GM18520 (cell line): ENCODE measurements around the gene HMGCR.
"Not testable (repeated sequence)": the region's sequence is repeated elsewhere in the genome, so short reads cannot be mapped to it uniquely, and the experiment has no call there.

ENCODE experiments used
- ATAC-seq: cut with Tn5 transposase; IDR thresholded peaks from one replicate; pipeline ENCODE4 v1.9.1; 2021; ENCODE audit not compliant: unreplicated experiment

The HMGCR gene

DNA sequence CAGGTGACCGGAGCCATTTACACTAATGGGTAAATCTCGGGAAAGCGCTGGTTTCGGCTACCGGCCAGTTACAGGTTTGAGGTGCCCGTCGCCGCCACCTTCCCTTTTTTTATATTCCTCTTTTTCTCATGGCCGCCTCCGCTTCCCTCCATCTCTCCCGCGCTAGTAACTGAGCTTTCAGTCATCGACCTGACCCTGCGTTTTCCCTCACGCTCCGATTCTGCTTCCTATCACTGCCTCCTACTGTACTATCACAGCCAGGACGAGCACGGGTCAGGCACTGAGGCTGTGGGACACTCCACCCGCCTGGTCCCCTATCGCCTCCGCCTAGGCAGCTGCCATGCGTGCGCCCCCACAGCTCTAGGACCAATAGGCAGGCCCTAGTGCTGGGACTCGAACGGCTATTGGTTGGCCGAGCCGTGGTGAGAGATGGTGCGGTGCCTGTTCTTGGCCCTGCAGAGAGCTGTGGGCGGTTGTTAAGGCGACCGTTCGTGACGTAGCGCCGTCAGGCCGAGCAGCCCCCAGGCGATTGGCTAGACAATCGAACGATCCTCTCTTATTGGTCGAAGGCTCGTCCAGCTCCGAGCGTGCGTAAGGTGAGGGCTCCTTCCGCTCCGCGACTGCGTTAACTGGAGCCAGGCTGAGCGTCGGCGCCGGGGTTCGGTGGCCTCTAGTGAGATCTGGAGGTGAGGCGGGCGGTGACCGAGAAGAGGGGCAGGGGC is at the start of gene HMGCR:
Gene HMGCR, plus strand, starts transcription at position 606 of the 722 bp plus-strand sequence. CDS start 5,386 bp downstream, outside the sequence.
- peak; percentile 98 for ATAC-seq

DNA sequence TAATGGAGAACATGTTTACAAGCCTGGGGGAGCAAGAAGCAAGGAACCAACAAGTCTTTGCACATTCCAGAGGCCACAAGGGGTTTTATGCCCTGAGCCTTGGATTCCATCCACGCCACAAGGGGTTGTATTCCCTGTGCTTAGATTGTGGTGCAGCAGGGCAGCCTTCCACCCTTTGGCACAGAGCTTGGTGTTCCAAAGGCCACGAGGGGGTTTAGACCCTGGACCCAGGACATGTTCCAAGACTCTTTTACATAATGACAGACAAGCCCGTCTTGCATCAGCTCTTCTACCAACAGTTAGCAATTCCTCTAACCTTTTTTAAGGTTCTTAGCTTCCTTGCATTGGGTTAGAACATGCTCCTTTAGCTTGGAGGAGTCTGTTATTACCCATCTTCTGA is 45.2 kb upstream of the HMGCR start:
- not testable (repeated sequence) for ATAC-seq

DNA sequence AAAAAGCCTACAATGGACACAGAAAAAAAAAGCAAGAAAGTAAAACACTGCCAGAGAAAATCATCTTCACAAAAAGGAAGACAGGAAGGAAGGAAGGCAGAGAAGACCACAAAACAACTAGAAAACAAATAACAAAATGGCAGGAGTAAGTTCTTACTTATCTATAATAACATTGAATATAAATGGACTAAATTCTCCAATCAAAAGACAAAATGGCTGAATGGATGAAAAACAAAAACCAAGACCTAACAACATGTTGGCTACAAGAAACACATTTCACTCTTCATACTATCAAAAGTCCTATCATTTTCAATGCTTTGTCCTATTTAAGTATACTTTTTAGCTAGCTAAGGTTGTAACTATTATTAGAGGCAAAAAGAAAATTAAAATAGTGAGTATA is 36.9 kb upstream of the HMGCR start:
- ATAC-seq, result no peak

DNA sequence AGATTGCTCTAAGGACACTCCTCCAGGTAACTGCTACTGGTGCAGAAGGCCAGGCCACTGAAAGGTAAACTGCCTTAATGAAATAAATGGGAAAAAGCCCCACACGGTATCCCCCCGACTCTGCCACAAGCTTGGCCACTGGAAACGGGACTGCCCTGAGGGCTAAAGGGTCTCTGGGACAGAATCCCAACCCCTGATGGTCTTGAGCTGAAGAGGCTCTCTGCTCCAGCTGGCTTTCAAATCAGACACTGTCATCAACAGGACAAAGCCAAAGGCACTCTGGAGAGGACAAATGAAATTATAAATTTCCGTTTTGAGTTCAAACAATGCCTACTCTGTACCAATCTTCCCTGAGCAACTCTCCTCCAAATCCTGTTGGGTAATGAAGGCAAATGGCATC is 33.6 kb upstream of the HMGCR start:
- no peak for ATAC-seq

DNA sequence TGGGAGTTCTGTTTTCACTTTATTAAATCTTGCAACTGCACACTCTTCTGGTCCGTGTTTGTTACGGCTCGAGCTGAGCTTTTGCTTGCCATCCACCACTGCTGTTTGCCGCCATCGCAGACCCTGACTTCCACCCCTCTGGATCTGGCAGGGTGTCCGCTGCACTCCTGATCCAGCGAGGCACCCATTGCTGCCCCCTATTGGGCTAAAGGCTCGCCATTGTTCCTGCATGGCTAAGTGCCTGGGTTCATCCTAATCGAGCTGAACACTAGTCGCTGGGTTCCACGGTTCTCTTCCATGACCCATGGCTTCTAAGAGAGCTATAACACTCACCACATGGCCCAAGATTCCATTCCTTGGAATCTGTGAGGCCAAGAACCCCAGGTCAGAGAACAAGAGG is 32.5 kb upstream of the HMGCR start:
- not testable (repeated sequence) for ATAC-seq

DNA sequence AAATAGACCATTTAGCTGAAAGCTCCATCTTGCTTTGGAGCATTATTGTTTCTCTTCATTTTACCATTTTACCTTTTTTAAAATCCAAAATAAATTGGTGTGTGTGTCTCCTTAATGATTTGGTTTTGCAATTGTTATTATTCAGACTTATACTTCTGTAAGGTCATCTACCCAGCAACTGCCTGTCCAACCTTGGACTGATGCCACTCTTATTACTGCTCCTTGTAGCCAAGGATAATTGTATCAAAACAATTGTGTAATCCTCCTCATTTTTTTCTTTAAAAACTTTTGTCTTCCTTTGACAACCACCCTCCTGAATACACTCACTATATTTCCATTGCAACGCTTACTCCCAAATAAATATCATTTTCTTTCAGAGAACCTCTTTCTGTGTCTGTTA is 30.3 kb upstream of the HMGCR start:
- no peak for ATAC-seq

DNA sequence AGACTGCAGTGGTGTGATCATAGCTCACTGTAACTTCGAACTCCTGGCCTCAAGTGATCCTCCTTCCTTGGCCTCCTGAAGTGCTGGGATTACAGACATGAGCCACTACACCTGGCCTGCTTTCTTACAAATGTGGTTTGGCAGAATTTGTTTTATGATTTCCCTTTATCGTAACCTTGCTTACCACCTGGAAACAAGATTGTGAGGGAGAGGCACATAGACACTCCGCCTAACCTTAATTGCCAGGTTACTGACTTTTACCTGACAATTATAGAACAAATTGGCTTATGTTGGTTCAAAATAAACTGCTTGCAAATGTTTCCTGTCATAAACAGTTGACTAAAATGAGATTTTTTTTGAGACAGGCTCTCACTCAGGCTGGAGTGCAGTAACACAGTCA is 26.8 kb upstream of the HMGCR start:
- ATAC-seq, result no peak

DNA sequence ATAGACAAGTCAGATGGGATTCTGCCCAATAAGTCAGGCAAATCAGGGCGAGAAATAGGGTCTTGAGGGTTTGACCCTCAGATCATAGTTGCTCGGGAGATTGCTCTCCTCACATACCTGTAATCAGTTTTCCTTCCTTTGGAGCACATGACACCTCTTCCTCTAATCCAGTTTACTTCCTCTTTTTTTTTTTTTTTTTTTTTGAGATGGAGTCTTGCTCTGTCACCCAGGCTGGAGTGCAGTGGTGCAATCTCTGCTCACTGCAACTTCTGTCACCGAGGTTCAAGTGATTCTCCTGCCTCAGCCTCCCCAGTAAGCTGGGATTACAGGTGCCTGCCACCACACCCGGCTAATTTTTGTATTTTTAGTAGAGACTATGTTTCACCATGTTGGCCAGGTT is 17.9 kb upstream of the HMGCR start:
- not testable (repeated sequence) for ATAC-seq

DNA sequence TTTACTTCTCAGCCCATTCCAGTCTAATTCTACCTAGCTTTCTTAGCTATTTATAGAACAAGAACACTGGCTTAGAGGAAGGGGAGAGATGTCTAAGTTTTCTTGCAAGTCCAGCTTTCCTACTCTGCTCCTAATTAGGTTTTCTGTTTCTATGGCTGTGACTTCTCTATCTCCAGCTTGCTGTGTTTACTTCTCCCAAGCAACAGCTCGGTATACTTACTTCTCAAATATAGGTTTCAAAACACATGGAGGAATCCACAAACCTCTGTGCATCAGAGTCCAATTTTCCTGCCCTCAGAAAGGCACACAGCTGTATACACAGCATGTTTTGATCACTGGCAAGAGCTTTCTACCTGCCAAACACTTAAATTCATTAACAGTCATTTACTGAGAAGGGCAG is 17.4 kb upstream of the HMGCR start:
- no peak for ATAC-seq

DNA sequence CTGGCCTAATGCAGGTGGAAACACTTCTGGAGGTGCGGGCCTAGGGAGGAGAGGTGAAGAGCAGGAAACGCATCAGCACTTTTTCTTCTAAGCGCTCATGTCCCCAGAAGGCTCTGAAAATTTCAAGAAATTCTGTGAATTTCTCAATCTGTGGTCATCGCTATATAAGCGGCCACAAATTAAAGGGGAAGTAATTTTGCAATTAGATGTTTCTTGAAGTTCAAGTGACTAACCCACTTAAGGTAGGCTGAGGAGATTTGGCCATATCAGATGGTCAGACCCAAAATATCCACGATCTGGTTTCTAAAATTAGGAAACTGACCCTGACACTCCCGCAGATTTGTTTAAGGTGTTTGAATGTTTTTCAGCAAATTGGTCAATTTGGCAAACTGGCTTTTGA is 16.6 kb upstream of the HMGCR start:
- no peak for ATAC-seq

DNA sequence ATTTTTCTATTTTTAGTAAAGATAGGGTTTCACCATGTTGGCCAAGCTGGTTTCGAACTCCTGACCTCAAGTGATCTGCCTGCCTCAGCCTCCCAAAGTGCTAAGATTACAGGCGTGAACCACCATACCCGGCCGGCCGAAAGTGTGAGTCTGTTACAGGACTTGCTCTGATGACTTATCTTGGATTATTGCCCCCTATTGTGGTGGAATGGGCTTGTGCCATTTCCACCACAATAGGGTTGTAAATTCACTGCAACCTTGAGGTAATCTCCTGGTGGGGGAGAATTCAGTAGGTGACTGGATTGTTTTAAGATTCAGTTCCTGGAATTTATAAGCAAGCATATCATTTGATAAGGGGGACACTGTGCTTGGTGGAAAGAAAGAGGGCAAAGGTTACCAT is 15.0 kb upstream of the HMGCR start:
- ATAC-seq, result no peak

DNA sequence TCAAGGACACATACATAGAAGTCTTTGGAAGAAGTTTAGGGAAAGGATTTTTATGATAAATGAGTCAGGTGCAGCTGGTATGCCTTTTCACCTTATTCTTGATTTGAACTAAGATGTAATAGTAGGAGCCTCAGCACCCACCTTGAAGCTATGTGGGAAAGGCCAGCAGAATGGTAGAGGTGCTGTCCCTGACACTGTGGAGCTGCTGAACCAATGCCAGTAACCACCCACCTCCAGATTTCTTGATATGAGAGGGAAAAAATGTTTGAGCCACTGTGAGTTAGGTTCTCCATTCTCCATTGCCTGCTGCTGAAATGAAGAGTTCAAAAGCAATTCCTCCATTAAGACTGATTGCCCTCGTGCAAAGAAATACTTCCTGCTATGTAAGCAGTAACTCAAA is 12.2 kb upstream of the HMGCR start:
- no peak for ATAC-seq

DNA sequence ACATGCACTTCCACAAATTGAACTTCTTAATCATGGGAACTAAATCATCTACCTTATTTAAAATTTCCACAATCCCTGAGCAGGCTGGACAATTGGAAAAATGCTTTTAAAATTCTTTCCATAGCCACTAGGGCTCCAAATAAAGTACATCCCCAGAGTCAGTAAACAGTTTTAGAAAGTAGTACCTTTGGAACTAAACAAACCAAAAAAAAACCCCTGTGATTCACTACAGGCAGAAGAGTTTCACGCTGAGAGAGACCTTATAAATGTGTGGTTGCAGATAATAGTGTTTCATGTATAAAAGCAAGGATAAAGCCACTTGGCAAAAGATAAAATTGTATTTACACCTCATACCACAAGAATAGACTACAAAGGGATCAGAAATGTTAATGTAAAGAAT is 11.8 kb upstream of the HMGCR start:
- no peak for ATAC-seq

DNA sequence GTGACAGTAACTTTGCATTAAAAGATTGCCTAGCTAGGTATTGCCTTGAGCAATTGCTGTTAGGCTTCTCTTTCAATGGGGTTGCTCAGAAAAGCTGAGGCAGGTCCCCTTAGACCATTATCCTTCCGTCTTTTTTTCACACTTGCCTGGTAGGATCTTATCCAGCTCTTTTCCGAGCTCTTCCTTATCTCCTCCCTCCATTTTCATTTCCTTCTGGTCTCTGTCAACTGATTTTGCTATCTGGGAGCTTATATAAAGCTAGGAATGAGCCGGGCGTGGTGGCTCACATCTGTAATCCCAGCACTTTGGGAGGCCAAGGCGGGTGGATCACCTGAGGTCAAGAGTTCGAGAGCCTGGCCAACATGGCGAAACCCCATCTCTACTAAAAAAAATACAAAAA is 6.6 kb upstream of the HMGCR start:
- ATAC-seq, result no peak

DNA sequence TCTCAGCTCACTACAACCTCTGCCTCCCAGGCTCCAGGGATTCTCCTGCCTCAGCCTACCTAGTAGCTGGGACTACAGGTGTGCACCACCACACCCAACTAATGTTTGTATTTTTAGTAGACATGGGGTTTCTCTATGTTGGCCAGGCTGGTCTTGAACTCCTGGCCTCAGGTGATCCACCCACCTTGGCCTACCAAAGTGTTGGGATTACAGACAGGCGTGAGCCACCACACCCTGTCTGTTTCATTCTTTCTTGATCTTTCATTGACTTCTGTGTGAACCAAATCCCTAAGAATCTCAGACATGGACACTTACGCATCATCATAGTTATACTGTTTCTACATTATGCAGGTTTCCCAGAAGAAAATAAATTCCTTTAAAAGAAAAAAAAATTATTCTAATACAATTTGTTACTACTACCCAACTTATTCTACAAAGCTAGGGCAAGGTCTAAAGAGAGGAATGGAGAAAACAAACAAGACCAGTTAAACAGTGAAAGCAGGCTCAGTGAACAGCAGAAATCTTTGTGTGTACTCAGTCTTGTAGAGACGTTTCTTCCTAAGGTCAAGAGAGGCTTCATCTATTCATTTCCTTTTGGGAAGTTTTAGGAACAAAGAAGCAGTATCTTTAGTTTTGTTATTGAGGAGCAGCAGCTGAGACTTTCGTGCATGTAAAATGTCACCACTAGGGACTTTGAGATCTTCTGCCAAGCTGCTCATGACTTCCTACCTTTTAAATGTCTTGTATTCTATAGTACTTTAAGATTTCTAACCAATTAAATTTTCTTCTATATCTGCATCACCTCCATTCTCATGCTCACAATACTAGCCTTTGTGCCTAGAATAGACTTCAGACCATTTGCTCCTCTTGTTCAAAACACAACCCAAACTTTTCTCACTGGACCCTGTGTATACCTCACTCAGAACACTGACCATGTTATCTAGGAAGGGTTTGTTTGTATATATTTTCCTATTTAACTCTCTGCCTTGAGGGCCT is 5.6 kb upstream of the HMGCR start:
- ATAC-seq, result no peak

DNA sequence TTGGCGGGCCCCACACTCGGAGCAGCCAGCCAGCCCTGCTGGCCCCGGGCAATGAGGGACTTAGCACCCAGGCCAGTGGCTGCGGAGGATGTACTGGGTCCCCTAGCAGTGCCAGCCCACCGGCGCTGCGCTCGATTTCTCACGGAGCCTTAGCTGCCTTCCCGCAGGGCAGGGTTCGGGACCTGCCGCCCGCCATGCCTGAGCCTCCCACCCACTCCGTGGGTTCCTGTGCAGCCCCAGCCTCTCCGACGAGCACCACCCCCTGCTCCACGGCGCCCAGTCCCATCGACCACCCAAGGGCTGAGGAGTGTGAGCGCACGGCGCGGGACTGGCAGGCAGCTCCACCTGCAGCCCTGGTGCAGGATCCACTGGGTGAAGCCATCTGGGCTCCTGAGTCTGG is 3.3 kb upstream of the HMGCR start:
- ATAC-seq, result not testable (repeated sequence)

DNA sequence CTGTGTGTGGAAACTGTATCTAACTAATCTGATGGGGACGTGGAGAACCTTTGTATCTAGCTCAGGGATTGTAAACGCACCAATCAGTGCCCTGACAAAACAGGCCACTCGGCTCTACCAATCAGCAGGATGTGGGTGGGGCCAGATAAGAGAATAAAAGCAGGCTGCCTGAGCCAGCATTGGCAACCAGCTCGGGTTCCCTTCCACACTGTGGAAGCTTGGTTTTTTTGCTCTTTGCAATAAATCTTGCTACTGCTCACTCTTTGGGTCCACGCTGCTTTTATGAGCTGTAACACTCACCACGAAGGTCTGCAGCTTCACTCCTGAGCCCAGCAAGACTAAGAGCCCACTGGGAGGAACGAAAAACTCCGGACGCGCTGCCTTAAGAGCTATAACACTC is 2.6 kb upstream of the HMGCR start:
- not testable (repeated sequence) for ATAC-seq

DNA sequence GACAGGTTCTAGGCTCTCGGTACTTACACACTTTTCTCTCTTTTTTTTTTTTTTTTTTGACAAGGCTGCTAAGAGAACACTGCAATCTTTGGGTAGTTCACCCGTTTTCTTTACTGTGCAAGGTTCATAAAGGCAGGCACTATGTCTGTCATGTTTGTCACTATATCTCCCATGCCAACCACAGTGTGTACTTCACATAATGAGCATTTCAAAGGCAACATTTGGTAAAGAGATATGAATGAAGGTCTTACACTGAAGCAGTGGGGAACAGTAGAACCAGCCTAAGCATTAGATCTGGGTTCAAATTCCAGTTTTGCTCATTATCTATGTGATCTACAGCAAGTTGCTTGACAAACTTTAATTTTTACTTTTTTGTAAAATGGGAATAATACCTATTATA is 1.5 kb upstream of the HMGCR start:
- ATAC-seq, result no peak

DNA sequence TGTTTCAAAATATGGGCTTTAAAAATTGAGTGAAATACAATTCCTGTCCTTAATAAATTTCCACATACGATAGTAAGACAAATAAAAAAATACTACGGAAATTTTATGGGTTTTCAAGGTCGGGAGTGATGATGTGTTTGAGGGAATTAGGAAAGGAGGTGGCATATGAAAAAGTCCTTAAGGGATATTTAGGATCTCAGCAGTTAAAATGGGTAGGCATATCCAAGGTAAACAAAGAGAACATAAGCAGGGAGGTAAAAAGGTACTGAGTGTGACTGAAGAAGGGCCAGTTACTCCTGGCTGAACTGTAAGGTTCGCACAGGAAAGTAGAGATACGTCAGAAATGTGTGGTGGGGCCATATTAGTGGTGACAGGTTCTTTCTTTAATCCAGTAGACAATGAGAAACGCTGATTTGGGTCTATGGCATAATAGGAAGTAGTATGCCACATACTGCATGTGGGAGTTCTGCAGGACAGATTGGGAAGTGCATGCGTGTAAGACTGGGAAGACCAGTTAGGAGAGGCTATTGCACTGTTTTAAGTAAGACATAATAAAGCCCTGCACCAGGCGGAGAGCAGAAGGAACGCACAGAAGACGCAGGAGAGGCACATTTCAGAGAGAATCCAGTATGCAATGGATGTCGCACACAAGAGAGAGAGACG is 937 bp upstream of the HMGCR start:
- ATAC-seq, result no peak

DNA sequence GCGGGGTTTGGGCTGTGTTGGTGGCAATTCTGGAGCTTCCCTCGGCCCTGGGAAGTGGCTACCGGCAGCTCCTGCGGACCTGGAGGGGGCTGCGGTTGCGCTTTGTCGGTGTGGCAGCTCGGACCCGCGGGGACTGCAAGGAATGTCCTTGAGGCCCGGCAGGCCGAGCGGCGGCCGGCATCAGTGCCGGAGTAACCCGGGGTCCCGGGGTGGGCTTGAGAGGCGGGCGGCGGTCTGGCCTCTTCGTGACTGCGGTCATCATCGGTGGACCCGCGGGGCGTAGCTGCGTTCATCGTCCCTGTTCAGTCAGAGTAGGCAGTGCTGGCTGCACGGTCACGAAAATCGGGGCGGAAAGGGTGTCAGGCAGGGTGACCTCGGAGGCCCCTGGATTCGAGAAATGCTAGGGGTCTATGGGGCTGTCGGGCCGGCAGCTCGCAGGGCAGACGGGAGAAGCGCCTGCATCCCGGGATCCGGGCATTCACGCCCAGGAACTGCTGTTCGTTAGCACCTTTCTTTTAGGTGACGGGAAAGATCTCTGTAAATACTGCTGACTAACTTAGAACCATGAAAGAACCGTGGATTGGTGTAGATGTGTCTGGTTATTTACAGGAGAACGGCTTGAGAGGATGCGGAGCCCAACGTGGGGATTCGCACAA is 474 bp downstream of the HMGCR start:
- ATAC-seq, result no peak

DNA sequence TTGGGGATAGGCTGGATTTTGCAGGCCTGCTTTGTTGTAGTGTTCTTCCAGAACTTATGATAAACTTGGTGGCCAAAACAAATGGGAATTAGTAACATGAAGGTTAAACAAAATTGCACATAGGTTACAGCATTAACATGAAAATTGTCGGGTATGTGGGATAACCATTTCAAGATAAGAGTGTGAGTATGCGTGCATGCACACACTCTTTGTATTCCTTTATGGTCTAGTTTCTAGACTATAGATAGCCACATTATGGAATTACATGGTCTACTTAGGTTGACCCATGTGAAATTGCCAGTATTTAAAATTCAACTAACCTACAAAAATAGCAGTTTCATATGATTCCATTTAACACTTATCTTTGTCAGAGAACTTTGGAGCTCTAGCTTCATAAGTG is 1.4 kb downstream of the HMGCR start:
- ATAC-seq, result no peak
